ENCODE measurements around the gene APOBEC3H. TPM values are rescaled to one million over a fixed set of nuclear protein-coding genes. Genes with fewer than 3 reads are reported as not detected.

Gene APOBEC3H
- total RNA-seq, 1 experiment from 2014 or later: not detected

DNA sequence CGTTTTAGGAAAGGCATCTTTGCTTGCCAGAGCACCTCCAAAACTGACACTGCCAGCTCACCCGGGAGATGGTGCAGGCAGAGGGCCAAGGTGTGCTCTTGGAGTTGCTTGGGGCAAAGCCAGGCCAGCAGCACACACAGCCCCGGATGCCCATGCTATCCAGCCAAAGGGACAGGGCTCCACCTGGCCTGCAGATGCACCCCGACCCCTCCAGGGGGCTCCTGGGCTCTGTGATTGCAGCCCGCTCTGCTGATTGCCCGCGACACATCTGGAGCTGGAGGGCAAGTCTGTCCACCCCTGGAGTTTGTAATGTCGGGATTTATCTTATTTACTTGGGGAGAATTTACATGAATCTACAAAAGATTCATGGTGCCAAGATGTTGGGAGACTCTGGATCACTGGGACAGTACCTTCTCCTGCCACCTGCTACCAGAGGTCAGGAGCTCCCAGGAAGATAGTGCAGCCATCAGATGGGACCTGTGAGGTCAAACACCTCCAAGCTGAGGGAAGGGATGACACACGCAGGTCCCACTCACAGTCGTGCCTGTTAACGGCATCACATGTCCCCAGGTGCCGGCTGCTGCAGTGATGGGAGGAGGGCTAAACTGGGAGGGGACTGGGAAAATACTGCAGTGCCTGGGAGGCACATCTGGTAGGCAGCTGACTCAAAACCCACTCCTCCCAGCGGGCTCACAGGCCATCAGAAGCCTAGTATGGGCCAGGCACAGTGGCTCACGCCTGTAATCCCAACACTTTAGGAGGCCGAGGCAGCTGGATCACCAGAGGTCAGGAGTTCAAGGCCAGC, 38.2 kb downstream of the APOBEC3H start:
- DNase-seq (ENCODE audit: low read depth, low spot score) (no peak), ATAC-seq (peak; percentile 91)
- ChIA-PET POLR2A (interaction anchor here (0.6 kb wide), 1 partner anchor 124 kb away, joined by 6 read pairs; no protein-coding TSS in a partner anchor), CTCF (interaction anchor here (0.5 to 0.6 kb wide), 2 partner anchors 28 to 46 kb away, joined by 3 to 7 read pairs; no protein-coding TSS in a partner anchor)
- no peaks in the 10 kb centered on the region for H3K36me3 ChIP-seq (ENCODE audit: control insufficient read depth, insufficient read depth, low read length)
- no peak overlapping the region for H3K4me3 ChIP-seq (ENCODE audit: low read depth in 2 of 2, low read length in 2 of 2)
- H3K27ac ChIP-seq (ENCODE audit: low read length): no peak overlapping the region
- in situ Hi-C loops (cut with HindIII; ENCODE audit: low pct_unique_long_range_greater_than_20kb, low sequenced_read_pairs) (no loop called here), intact Hi-C loops (cut with micrococcal nuclease; ENCODE audit: unreplicated experiment) (no loop called here)
- TF ChIP-seq, protein P1, sequence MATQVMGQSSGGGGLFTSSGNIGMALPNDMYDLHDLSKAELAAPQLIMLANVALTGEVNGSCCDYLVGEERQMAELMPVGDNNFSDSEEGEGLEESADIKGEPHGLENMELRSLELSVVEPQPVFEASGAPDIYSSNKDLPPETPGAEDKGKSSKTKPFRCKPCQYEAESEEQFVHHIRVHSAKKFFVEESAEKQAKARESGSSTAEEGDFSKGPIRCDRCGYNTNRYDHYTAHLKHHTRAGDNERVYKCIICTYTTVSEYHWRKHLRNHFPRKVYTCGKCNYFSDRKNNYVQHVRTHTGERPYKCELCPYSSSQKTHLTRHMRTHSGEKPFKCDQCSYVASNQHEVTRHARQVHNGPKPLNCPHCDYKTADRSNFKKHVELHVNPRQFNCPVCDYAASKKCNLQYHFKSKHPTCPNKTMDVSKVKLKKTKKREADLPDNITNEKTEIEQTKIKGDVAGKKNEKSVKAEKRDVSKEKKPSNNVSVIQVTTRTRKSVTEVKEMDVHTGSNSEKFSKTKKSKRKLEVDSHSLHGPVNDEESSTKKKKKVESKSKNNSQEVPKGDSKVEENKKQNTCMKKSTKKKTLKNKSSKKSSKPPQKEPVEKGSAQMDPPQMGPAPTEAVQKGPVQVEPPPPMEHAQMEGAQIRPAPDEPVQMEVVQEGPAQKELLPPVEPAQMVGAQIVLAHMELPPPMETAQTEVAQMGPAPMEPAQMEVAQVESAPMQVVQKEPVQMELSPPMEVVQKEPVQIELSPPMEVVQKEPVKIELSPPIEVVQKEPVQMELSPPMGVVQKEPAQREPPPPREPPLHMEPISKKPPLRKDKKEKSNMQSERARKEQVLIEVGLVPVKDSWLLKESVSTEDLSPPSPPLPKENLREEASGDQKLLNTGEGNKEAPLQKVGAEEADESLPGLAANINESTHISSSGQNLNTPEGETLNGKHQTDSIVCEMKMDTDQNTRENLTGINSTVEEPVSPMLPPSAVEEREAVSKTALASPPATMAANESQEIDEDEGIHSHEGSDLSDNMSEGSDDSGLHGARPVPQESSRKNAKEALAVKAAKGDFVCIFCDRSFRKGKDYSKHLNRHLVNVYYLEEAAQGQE (IDR thresholded peaks at IDR 0.05; ENCODE audit: insufficient read depth in 1 of 2, low read depth in 2 of 2, low read length in 1 of 2): no peak
- TF ChIP-seq, protein P2, sequence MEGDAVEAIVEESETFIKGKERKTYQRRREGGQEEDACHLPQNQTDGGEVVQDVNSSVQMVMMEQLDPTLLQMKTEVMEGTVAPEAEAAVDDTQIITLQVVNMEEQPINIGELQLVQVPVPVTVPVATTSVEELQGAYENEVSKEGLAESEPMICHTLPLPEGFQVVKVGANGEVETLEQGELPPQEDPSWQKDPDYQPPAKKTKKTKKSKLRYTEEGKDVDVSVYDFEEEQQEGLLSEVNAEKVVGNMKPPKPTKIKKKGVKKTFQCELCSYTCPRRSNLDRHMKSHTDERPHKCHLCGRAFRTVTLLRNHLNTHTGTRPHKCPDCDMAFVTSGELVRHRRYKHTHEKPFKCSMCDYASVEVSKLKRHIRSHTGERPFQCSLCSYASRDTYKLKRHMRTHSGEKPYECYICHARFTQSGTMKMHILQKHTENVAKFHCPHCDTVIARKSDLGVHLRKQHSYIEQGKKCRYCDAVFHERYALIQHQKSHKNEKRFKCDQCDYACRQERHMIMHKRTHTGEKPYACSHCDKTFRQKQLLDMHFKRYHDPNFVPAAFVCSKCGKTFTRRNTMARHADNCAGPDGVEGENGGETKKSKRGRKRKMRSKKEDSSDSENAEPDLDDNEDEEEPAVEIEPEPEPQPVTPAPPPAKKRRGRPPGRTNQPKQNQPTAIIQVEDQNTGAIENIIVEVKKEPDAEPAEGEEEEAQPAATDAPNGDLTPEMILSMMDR (IDR thresholded peaks at IDR 0.05): peak; percentile 78; the same call in 1 of the 2 replicates
- TF ChIP-seq POLR2AphosphoS5 (IDR thresholded peaks at IDR 0.05; ENCODE audit: low read depth, low read length) (no peak), SIN3A (IDR thresholded peaks at IDR 0.05; ENCODE audit: borderline replicate concordance, insufficient read depth, low read depth, low read length) (no peak)
- peaks cover 7% of the 10 kb centered on the region; the same call in 1 of the 2 replicates for H3K4me1 ChIP-seq (ENCODE audit: control insufficient read depth, insufficient read depth, low read length)
- no TSS peak for BruUV-seq (replicated peaks)
- no peaks in the 10 kb centered on the region for H3K27me3 ChIP-seq (ENCODE audit: control insufficient read depth, insufficient read depth, low read length)
- no peaks in the 10 kb centered on the region for H3K9me3 ChIP-seq (ENCODE audit: control insufficient read depth, insufficient read depth, low read depth, low read length)

DNA sequence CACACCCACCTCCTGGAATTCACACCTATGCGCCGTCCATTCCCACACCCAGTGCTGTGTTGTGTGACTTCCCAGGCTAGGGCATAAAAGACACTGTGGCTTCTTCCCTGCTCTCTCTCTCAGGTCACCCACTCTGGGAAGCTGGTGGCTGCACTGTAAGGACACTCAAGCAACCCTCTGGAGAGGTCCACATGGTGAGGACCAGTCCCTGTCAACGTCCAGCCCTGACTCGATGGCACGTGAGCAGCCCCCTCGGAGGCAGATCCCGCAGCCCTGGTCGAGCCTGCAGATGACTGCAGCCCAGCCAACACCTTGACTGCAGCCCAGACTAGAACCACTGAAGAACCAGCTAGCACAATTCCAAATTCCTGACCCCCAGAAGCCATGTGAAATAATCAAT, 39.3 kb downstream of the APOBEC3H start:
- in situ Hi-C loops (cut with HindIII; ENCODE audit: low pct_unique_long_range_greater_than_20kb, low sequenced_read_pairs): no loop called here
- H3K9me3 ChIP-seq (ENCODE audit: control insufficient read depth, insufficient read depth, low read depth, low read length): no peaks in the 10 kb centered on the region
- ChIA-PET POLR2A (no interaction called here), CTCF (interaction anchor here (0.6 kb wide), 1 partner anchor 66 kb away, joined by 7 read pairs; no protein-coding TSS in a partner anchor)
- no peaks in the 10 kb centered on the region for H3K27me3 ChIP-seq (ENCODE audit: control insufficient read depth, insufficient read depth, low read length)
- DNase-seq (ENCODE audit: low read depth, low spot score) (no peak), ATAC-seq (no peak)
- H3K4me1 ChIP-seq (ENCODE audit: control insufficient read depth, insufficient read depth, low read length): peaks cover 5% of the 10 kb centered on the region; the same call in 1 of the 2 replicates
- no peaks in the 10 kb centered on the region for H3K36me3 ChIP-seq (ENCODE audit: control insufficient read depth, insufficient read depth, low read length)
- BruUV-seq (replicated peaks): no TSS peak
- intact Hi-C loops (cut with micrococcal nuclease; ENCODE audit: unreplicated experiment): no loop called here
- H3K27ac ChIP-seq (ENCODE audit: low read length): no peak overlapping the region
- TF ChIP-seq SIN3A (IDR thresholded peaks at IDR 0.05; ENCODE audit: borderline replicate concordance, insufficient read depth, low read depth, low read length) (no peak), POLR2AphosphoS5 (IDR thresholded peaks at IDR 0.05; ENCODE audit: low read depth, low read length) (no peak), TCF7L2 (IDR thresholded peaks at IDR 0.05; ENCODE audit: low read depth, low read length) (no peak)
- TF ChIP-seq, protein P2 (IDR thresholded peaks at IDR 0.05): no peak
- TF ChIP-seq, protein P1 (IDR thresholded peaks at IDR 0.05; ENCODE audit: insufficient read depth in 1 of 2, low read depth in 2 of 2, low read length in 1 of 2): no peak
- H3K4me3 ChIP-seq (ENCODE audit: low read depth in 2 of 2, low read length in 2 of 2): no peak overlapping the region

Measured in Panc1 (cell line).